ENCODE measurements around the gene PLD2. TPM values are rescaled to one million over a fixed set of nuclear protein-coding genes. Genes with fewer than 3 reads are reported as not detected.
A peak's percentile ranks its signal among the peaks of the same experiment; 100 is the strongest.
"Not testable (repeated sequence)": the region's sequence is repeated elsewhere in the genome, so short reads cannot be mapped to it uniquely, and the experiment has no call there.

The PLD2 gene
- total RNA-seq, 1 donor from 2014 or later = 81.0 TPM

DNA sequence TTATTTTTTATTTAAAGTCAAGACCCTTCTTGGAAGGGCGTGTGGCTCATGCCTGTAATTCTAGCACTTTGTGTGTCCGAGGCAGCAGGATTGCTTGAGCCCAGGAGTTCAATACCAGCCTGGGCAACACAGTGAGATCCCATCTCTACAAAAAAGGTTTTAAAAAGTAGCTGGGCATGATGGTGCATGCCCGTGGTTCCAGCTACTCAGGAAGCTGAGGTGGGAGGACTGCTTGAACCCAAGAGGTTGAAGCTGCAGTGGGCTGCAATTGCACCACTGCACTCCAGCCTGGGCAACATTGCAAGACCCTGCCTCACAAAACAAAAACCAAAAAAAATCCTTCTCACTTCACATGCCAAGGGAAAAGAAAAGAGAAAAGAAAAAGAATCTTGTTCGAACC is 55.8 kb downstream of the PLD2 start:
- peaks cover 7% of the 10 kb centered on the region for H3K36me3 Mint-ChIP-seq (ENCODE audit: insufficient read depth)
- peaks cover 12% of the 10 kb centered on the region for H3K4me1 Mint-ChIP-seq (ENCODE audit: low read depth)
- no peaks in the 10 kb centered on the region for H3K27me3 Mint-ChIP-seq
- DNase-seq (ENCODE audit: low spot score, unreplicated experiment) = no peak
- TF ChIP-seq, protein P1, sequence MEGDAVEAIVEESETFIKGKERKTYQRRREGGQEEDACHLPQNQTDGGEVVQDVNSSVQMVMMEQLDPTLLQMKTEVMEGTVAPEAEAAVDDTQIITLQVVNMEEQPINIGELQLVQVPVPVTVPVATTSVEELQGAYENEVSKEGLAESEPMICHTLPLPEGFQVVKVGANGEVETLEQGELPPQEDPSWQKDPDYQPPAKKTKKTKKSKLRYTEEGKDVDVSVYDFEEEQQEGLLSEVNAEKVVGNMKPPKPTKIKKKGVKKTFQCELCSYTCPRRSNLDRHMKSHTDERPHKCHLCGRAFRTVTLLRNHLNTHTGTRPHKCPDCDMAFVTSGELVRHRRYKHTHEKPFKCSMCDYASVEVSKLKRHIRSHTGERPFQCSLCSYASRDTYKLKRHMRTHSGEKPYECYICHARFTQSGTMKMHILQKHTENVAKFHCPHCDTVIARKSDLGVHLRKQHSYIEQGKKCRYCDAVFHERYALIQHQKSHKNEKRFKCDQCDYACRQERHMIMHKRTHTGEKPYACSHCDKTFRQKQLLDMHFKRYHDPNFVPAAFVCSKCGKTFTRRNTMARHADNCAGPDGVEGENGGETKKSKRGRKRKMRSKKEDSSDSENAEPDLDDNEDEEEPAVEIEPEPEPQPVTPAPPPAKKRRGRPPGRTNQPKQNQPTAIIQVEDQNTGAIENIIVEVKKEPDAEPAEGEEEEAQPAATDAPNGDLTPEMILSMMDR (IDR thresholded peaks at IDR 0.05; ENCODE audit: unreplicated experiment) = no peak
- no peaks in the 10 kb centered on the region for H3K9me3 Mint-ChIP-seq (ENCODE audit: low read depth)
- no peak overlapping the region for H3K4me3 Mint-ChIP-seq (ENCODE audit: low read depth)
- H3K27ac Mint-ChIP-seq = no peak overlapping the region

DNA sequence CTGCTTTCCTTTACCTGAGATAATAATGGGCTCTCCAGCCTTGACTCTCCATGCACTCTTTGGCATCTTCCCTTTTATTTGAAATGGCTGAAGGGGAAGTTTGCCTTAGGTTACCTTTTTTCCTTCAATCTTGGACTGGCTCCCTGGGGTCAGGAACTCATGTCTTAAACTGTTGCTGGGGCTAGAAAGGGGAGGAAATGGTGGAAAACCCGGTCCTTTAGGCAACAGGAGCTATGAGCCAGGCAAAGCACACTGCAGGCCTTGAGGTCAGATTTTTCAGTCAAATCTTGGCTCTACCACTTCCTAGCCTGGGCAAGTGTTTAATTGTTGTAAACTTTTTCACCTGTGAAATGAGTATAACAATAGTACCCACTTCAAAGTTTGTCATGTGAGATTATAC is 56.4 kb downstream of the PLD2 start:
- Mint-ChIP-seq H3K27ac (no peak overlapping the region), H3K4me1 (ENCODE audit: low read depth) (peaks cover 7% of the 10 kb centered on the region), H3K4me3 (ENCODE audit: low read depth) (no peak overlapping the region), H3K27me3 (no peaks in the 10 kb centered on the region), H3K36me3 (ENCODE audit: insufficient read depth) (peaks cover 7% of the 10 kb centered on the region), H3K9me3 (ENCODE audit: low read depth) (no peaks in the 10 kb centered on the region)
- TF ChIP-seq, protein P1 (IDR thresholded peaks at IDR 0.05; ENCODE audit: unreplicated experiment) = no peak
- DNase-seq (ENCODE audit: low spot score, unreplicated experiment) = no peak

DNA sequence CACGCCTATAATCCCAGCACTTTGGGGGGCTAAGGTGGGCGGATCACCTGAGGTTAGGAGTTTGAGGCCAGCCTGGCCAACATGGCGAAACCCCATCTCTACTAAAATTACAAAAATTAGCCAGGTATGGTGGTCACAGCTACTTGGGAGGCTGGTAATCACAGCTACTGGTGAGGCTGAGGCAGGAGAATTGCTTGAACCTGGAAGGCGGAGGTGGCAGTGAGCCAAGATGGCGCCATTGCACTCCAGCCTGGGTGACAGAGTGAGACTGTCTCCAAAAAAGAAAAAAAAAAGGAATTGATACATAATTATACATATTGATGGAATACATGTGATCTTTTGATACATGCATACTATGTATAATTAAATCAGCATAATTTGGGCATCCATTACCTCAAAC is 60.6 kb downstream of the PLD2 start:
- not testable (repeated sequence) for H3K4me1 Mint-ChIP-seq (ENCODE audit: low read depth); H3K36me3 Mint-ChIP-seq (ENCODE audit: insufficient read depth); H3K9me3 Mint-ChIP-seq (ENCODE audit: low read depth); H3K27ac Mint-ChIP-seq; DNase-seq (ENCODE audit: low spot score, unreplicated experiment); H3K4me3 Mint-ChIP-seq (ENCODE audit: low read depth); H3K27me3 Mint-ChIP-seq

DNA sequence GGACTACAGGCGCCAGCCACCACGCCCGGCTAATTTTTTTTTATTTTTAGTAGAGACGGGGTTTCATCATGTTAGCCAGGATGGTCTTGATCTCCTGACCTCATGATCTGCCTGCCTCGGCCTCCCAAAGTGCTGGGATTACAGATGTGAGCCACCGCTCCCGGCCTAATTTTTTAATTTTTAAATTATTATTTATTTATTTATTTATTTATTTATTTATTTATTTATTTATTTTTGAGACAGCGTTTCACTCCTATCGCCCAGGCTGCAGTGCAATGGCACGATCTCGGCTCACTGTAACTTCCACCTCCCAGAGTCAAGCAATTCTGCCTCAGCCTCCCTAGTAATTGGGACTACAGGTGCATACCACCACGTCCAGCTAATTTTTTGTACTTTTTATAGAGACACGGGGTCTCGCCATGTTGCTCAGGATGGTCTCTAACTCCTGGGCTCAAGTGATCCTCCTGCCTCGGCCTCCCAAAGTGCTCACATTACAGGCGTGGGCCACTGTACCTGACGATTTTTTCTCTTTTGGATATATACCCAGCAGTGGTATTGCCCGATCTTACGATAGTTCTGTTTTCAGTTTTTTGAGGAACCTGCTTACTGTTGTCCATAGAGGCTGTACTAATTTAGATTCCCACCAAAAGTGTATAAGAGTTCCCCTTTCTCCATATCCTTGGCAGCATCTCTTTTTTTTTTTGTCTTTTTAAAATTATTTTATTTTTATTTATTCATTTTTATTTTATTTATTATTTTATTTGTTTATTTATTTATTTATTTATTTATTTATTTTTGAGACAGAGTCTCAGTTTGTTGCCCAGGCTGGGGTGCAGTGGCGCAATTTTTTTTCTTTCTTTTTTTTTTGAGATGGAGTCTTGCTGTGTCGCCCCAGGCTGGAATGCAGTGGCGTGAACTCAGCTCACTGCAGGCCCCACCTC is 62.4 kb downstream of the PLD2 start:
- not testable (repeated sequence) for H3K27ac Mint-ChIP-seq; H3K27me3 Mint-ChIP-seq; H3K4me1 Mint-ChIP-seq (ENCODE audit: low read depth); DNase-seq (ENCODE audit: low spot score, unreplicated experiment); H3K4me3 Mint-ChIP-seq (ENCODE audit: low read depth); H3K9me3 Mint-ChIP-seq (ENCODE audit: low read depth); H3K36me3 Mint-ChIP-seq (ENCODE audit: insufficient read depth)

DNA sequence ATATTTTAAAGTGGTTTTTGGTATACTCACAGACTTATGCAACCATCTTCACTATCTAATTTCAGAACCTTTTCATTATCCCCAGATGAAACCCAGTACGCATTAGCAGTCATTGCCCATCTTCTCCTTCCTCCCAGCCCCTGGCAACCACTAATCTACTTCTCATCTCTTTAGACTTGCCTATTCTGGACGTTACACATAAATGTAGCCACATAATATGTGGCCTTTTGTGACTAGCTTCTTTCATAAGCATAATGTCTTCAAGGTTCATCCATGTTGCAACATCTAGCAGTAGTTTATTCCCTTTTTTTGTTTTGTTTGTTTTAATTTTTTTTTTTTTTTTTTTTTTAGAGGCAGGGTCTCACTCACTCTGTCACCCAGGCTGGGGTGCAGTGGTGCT is 63.9 kb downstream of the PLD2 start:
- no peak overlapping the region for H3K27ac Mint-ChIP-seq
- no peaks in the 10 kb centered on the region for H3K27me3 Mint-ChIP-seq
- H3K4me1 Mint-ChIP-seq (ENCODE audit: low read depth) = no peaks in the 10 kb centered on the region
- H3K4me3 Mint-ChIP-seq (ENCODE audit: low read depth) = no peak overlapping the region
- no peak for DNase-seq (ENCODE audit: low spot score, unreplicated experiment)
- H3K9me3 Mint-ChIP-seq (ENCODE audit: low read depth) = no peaks in the 10 kb centered on the region
- H3K36me3 Mint-ChIP-seq (ENCODE audit: insufficient read depth) = peaks cover 3% of the 10 kb centered on the region
- TF ChIP-seq, protein P1 (IDR thresholded peaks at IDR 0.05; ENCODE audit: unreplicated experiment) = no peak

DNA sequence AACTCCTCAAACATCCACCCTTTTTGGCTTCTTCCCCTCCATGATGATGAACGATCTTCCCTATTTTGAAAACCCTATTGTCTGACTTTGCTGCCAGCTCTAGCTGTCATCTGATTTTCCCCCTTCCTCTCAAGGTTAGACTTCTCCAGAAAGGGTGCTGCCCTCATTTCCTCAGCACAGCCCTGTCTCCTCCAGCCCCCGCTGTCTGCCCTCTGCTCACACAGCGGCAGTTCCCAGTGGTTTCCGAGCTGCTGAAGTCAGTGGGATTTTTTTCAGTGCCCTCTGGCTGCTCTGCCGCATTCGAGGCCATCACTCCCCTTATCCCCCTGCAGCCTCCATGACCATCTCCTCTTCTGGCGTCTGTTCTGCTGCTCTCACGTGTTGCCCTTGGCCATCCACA is 65.8 kb downstream of the PLD2 start:
- TF ChIP-seq, protein P1 (IDR thresholded peaks at IDR 0.05; ENCODE audit: unreplicated experiment) = no peak
- H3K4me1 Mint-ChIP-seq (ENCODE audit: low read depth) = no peaks in the 10 kb centered on the region
- peaks cover 3% of the 10 kb centered on the region for H3K36me3 Mint-ChIP-seq (ENCODE audit: insufficient read depth)
- peak overlapping the region; percentile 14 for H3K27ac Mint-ChIP-seq
- no peak for DNase-seq (ENCODE audit: low spot score, unreplicated experiment)
- H3K4me3 Mint-ChIP-seq (ENCODE audit: low read depth) = no peak overlapping the region
- H3K27me3 Mint-ChIP-seq = no peaks in the 10 kb centered on the region
- H3K9me3 Mint-ChIP-seq (ENCODE audit: low read depth) = no peaks in the 10 kb centered on the region

Other genes with a start within 250 kb of the PLD2 start
- gene GGT6, start 246.6 kb upstream of the PLD2 start, total RNA-seq = not detected in 2 replicates
- gene SMTNL2, start 222.6 kb upstream of the PLD2 start, total RNA-seq = 8.3 and 8.6 TPM in 2 replicates
- gene ALOX15, start 165.5 kb upstream of the PLD2 start, total RNA-seq = 0.33 and 0.69 TPM in 2 replicates
- 95.2 and 103 TPM in 2 replicates for gene PELP1, start 103.0 kb upstream of the PLD2 start, total RNA-seq
- 52.6 and 53.8 TPM in 2 replicates for gene ARRB2, start 96.5 kb upstream of the PLD2 start, total RNA-seq
- 19.6 and 22.4 TPM in 2 replicates for gene MED11, start 75.7 kb upstream of the PLD2 start, total RNA-seq
- 0.18 and 0.22 TPM in 2 replicates for gene ZMYND15, start 67.3 kb upstream of the PLD2 start, total RNA-seq
- 4.0 and 4.3 TPM in 2 replicates for gene CXCL16, start 67.2 kb upstream of the PLD2 start, total RNA-seq
- 0.44 and 0.57 TPM in 2 replicates for gene TM4SF5, start 35.3 kb upstream of the PLD2 start, total RNA-seq
- 1.3 and 2.0 TPM in 2 replicates for gene VMO1, start 20.8 kb upstream of the PLD2 start, total RNA-seq
- 4.0 and 4.1 TPM in 2 replicates for gene GLTPD2, start 18.2 kb upstream of the PLD2 start, total RNA-seq
- 126 and 137 TPM in 2 replicates for gene PSMB6, start 11.0 kb upstream of the PLD2 start, total RNA-seq
- 139 and 145 TPM in 2 replicates for gene MINK1, start 26.2 kb downstream of the PLD2 start, total RNA-seq
- gene C17orf107, start 92.4 kb downstream of the PLD2 start, total RNA-seq = 3.6 and 3.7 TPM in 2 replicates
- 0.31 and 0.36 TPM in 2 replicates for gene CHRNE, start 95.9 kb downstream of the PLD2 start, total RNA-seq
- gene GP1BA, start 125.1 kb downstream of the PLD2 start, total RNA-seq = not detected in 2 replicates
- gene SLC25A11, start 132.9 kb downstream of the PLD2 start, total RNA-seq = 46.8 and 47.4 TPM in 2 replicates
- gene RNF167, start 133.1 kb downstream of the PLD2 start, total RNA-seq = 97.4 and 106 TPM in 2 replicates
- gene PFN1, start 141.4 kb downstream of the PLD2 start, total RNA-seq = 372 and 404 TPM in 2 replicates
- 23.4 and 25.8 TPM in 2 replicates for gene ENO3, start 144.0 kb downstream of the PLD2 start, total RNA-seq
- gene SPAG7, start 160.7 kb downstream of the PLD2 start, total RNA-seq = 70.3 and 71.4 TPM in 2 replicates
- 34.1 and 34.2 TPM in 2 replicates for gene CAMTA2, start 180.5 kb downstream of the PLD2 start, total RNA-seq
- 2.8 and 3.3 TPM in 2 replicates for gene INCA1, start 190.4 kb downstream of the PLD2 start, total RNA-seq
- 104 and 111 TPM in 2 replicates for gene KIF1C, start 190.8 kb downstream of the PLD2 start, total RNA-seq
- gene SLC52A1, start 228.3 kb downstream of the PLD2 start, total RNA-seq = not detected in 2 replicates

Measured in progenitor cell of endocrine pancreas (in vitro differentiated cells).